ENCODE measurements around the gene HOMER3.

Gene HOMER3

DNA sequence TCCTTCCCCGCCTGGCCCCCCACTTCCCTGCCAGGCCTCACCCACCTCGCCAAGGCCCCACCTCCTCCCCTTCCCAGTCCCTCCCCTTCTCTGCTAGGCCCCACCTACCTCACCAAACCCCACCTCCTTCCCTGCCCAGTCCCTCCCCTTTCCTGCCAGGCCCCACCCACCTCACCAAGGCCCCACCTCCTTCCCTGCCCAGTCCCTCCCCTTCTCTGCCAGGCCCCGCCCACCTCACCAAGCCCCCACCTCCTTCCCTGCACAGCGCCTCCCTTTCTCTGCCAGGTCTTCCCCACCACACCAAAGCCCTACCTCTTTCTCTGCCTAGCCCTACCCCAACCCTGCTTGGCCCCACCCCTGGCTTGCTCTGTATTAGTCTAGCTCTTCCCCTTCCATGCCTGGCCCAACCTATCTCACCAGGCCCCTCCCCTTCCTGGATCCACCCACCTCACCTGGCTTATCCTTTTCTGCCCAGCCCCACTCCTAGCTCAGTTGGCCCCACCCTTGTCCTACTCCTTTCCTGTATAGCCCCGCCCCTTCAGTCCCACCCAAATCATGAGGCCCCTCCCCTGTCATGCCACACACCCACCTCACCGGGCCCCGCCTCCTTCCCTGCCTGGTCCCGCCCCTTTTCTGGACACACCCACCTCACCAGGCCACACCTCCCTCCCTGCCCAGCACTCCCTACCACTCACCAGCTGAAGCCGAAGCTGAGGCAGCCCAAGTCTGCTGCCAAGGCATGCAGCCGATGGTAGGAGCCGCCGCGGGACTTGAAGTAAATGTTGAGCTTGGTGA is 61.2 kb downstream of the HOMER3 start:
- no peak for DNase-seq (ENCODE audit: low read depth, low spot score)
